GM10248 (cell line): ENCODE measurements around the gene GRAMD4.

Experiments
- CTCF ChIA-PET: fragments of 300-600 bp; sonication (Branson Sonifier 250); formaldehyde crosslinking; extraction: SDS; loops from one replicate; lab custom pipeline; 2021; ENCODE audit warnings: antibody characterized with exemption; lab: Yijun Ruan, JAX
- POLR2A ChIA-PET: fragments of 350-650 bp; sonication (Branson Sonifier 250); formaldehyde crosslinking; extraction: SDS; loops from one replicate; lab custom pipeline; 2020; ENCODE audit warnings: antibody characterized with exemption; lab: Yijun Ruan, JAX
- DNase-seq: peaks from one replicate; pipeline ENCODE4 v3.0.0; 2012; ENCODE audit errors: extremely low spot score
- CTCF ChIP-seq: IDR thresholded peaks from 2 replicates; pipeline ENCODE4 v1.5.1; 2012; ENCODE audit warnings: mild to moderate bottlenecking, low read depth; ENCODE audit errors: extremely low read depth, missing control alignments, control extremely low read depth

GRAMD4 gene

GRCh38 chr22:46591930-46592329 is 28.3 kb upstream of the GRAMD4 start:
- TF ChIP-seq CTCF, result no peak
- CTCF ChIA-PET, result interaction anchor here (1.1 to 2.2 kb wide), 2 partner anchors 28 to 224 kb away, joined by 4 to 10 read pairs; no protein-coding TSS in a partner anchor
- POLR2A ChIA-PET, result interaction anchor here (0.7 kb wide), 1 partner anchor 600 kb away, joined by 5 read pairs; no protein-coding TSS in a partner anchor
- no peak for DNase-seq

GRCh38 chr22:46592390-46592872 is 27.8 kb upstream of the GRAMD4 start:
- peak; percentile 75 for DNase-seq
- POLR2A ChIA-PET, result interaction anchor here (0.7 kb wide), 1 partner anchor 601 kb away, joined by 5 read pairs; no protein-coding TSS in a partner anchor
- CTCF ChIA-PET, result interaction anchor here (2.2 kb wide), 1 partner anchor 29 kb away, joined by 10 read pairs; no protein-coding TSS in a partner anchor
- no peak for TF ChIP-seq CTCF

- CTCF ChIA-PET, result no interaction called here
- POLR2A ChIA-PET, result no interaction called here
- TF ChIP-seq CTCF, result no peak
- DNase-seq, result peak; percentile 66
These were observed 26.9 kb upstream of the GRAMD4 start for GRCh38 chr22:46593211-46593681.

GRCh38 chr22:46593996-46594946 is 25.9 kb upstream of the GRAMD4 start:
- CTCF ChIA-PET, result no interaction called here
- no peak for DNase-seq
- POLR2A ChIA-PET, result no interaction called here
- TF ChIP-seq CTCF, result no peak

GRCh38 chr22:46594947-46595298 is 25.3 kb upstream of the GRAMD4 start:
- POLR2A ChIA-PET, result no interaction called here
- TF ChIP-seq CTCF, result no peak
- DNase-seq, result no peak
- CTCF ChIA-PET, result no interaction called here

- POLR2A ChIA-PET, result no interaction called here
- DNase-seq, result no peak
- TF ChIP-seq CTCF, result no peak
- CTCF ChIA-PET, result no interaction called here
These were observed 24.6 kb upstream of the GRAMD4 start for GRCh38 chr22:46595545-46595944.
